GM18870 (cell line): ENCODE measurements around the gene CDC25B.
A peak's percentile ranks its signal among the peaks of the same experiment; 100 is the strongest.

ENCODE experiments used
- ATAC-seq: cut with Tn5 transposase; IDR thresholded peaks from one replicate; pipeline ENCODE4 v1.9.1; 2021; ENCODE audit warnings: moderate library complexity; ENCODE audit not compliant: unreplicated experiment

CDC25B gene

GRCh38 chr20:3763671-3764601 is 32.2 kb upstream of the CDC25B start:
- ATAC-seq, result no peak

- ATAC-seq, result no peak
These were observed 31.5 kb upstream of the CDC25B start for GRCh38 chr20:3764659-3765058.

- no peak for ATAC-seq
These were observed 30.8 kb upstream of the CDC25B start for GRCh38 chr20:3765171-3765882.

GRCh38 chr20:3766422-3767109 is 29.5 kb upstream of the CDC25B start:
- ATAC-seq, result no peak

GRCh38 chr20:3767110-3767426 is 29.0 kb upstream of the CDC25B start:
- no peak for ATAC-seq

GRCh38 chr20:3767427-3768341 is 28.4 kb upstream of the CDC25B start, which contains the start of gene ADISSP:
Gene ADISSP, minus strand, starts transcription at chr20:3767753. Its CDS starts 7,653 bp downstream, at chr20:3760100.
- ATAC-seq, result peak; percentile 87

- ATAC-seq, result no peak
These were observed 27.6 kb upstream of the CDC25B start for GRCh38 chr20:3768342-3769130.

- ATAC-seq, result no peak
These were observed 24.5 kb upstream of the CDC25B start for GRCh38 chr20:3771552-3772058.

- no peak for ATAC-seq
These were observed 20.5 kb upstream of the CDC25B start for GRCh38 chr20:3775457-3776108.

GRCh38 chr20:3777381-3777715 is 18.8 kb upstream of the CDC25B start:
- ATAC-seq, result no peak

- ATAC-seq, result no peak
These were observed 18.1 kb upstream of the CDC25B start for GRCh38 chr20:3777716-3778629.

GRCh38 chr20:3778976-3779375 is 17.1 kb upstream of the CDC25B start:
- no peak for ATAC-seq

GRCh38 chr20:3781153-3781910 is 14.8 kb upstream of the CDC25B start, which contains the start of gene SPEF1:
Gene SPEF1, minus strand, starts transcription at chr20:3781448. Its CDS starts 161 bp downstream, at chr20:3781287.
- peak; percentile 54 for ATAC-seq

GRCh38 chr20:3782597-3782996 is 13.5 kb upstream of the CDC25B start:
- no peak for ATAC-seq

GRCh38 chr20:3783068-3783489 is 13.0 kb upstream of the CDC25B start:
- ATAC-seq, result no peak

- ATAC-seq, result no peak
These were observed 12.5 kb upstream of the CDC25B start for GRCh38 chr20:3783511-3784195.
